WI38 (cell line): ENCODE results near the gene HDAC5.

ENCODE experiments used
- H3K4me3 ChIP-seq: 2 replicates; pipeline ENCODE4 v1.5.1; 2011; ENCODE audit warnings: low read depth, mild to moderate bottlenecking, control low read depth, low read length
- TF ChIP-seq, protein P1 (sequence below): IDR thresholded peaks from 2 replicates; pipeline ENCODE4 v1.5.1; 2012; ENCODE audit warnings: low read depth, mild to moderate bottlenecking, control low read depth, low read length

Gene HDAC5

DNA sequence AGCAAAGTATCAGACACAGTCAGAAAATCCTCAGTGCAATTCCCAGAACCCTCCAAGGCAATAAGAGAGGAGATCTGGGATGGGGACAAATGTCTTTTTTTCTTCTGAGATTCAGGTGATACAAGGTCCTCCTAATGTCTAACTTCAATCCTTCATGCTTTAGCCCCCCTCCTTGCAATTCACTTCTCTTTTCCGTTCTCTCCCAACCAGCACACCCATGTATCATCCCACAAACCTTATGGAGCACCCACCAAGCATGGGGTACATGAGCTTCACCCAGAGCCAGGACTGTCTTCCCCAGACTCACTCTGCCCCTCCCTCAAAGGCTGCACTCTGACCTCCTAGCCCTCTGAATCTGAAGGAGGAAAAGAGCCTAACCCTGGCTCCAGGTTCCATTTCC is 10.1 kb downstream of the HDAC5 start:
- H3K4me3 ChIP-seq = no peak overlapping the region
- TF ChIP-seq, protein P1, sequence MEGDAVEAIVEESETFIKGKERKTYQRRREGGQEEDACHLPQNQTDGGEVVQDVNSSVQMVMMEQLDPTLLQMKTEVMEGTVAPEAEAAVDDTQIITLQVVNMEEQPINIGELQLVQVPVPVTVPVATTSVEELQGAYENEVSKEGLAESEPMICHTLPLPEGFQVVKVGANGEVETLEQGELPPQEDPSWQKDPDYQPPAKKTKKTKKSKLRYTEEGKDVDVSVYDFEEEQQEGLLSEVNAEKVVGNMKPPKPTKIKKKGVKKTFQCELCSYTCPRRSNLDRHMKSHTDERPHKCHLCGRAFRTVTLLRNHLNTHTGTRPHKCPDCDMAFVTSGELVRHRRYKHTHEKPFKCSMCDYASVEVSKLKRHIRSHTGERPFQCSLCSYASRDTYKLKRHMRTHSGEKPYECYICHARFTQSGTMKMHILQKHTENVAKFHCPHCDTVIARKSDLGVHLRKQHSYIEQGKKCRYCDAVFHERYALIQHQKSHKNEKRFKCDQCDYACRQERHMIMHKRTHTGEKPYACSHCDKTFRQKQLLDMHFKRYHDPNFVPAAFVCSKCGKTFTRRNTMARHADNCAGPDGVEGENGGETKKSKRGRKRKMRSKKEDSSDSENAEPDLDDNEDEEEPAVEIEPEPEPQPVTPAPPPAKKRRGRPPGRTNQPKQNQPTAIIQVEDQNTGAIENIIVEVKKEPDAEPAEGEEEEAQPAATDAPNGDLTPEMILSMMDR = no peak

GRCh38 chr17:44112284-44113280 is 10.9 kb downstream of the HDAC5 start:
- TF ChIP-seq, protein P1 = no peak
- no peak overlapping the region for H3K4me3 ChIP-seq

DNA sequence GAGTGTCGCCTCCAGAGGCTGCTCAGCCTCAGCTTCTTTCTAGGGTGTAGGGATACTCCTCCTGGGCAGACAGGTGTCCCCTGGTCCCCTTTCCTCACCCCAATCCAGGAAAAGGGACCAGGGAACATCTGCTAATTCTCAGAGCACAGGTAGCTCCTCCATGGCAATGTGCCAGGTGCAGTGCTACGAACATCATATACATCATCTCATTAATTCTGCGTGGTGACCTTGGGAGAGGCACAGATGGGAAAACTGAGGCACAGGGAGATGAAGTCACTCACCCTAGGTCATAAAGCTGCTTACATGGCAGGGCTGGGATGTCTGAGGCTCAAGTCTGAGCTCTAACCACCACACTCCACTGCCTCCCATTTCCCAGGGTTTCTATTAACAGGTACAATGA is 11.7 kb downstream of the HDAC5 start:
- H3K4me3 ChIP-seq = no peak overlapping the region
- TF ChIP-seq, protein P1 = no peak

DNA sequence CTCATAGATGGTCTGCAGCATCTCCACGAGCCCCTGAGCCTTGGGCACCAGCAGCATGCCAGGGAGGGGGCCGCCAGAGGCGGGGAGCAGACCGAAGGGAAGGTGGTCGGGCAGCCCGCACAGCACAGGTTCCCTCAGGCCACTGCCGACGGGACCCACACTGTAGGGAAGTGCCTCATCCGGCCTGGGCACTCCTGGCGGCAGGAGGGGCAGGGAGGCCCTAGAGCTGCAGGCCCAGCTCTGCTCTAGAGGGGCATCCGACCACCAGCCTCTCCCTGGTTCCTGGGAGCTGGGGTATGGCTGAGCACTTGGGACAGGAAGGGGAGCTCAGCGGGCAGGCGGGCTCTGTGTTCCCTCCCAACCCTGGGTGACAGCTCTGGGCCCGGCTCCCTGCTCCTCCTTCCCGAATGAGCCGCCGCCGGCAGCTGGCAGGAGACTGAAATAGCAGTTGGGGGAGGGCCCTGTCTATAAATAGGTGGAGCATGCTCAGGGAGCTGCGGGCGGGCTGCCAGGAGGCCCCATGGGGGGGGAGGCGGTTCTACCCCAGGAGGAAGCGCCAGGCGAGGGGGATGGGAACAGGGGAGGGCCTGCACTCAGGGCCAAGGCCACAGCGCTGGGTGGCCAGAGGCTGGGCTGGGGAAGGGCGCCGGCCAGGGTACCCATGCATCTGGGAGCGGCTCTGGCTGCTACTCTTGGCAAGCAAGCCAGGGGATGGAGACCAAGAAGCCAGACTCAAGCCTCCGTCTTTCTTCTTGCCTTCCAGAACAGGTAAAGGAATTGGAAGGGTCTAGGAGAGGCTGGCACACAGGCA is 12.4 kb downstream of the HDAC5 start:
- TF ChIP-seq, protein P1 = no peak
- H3K4me3 ChIP-seq = peak overlapping the region; percentile 65

DNA sequence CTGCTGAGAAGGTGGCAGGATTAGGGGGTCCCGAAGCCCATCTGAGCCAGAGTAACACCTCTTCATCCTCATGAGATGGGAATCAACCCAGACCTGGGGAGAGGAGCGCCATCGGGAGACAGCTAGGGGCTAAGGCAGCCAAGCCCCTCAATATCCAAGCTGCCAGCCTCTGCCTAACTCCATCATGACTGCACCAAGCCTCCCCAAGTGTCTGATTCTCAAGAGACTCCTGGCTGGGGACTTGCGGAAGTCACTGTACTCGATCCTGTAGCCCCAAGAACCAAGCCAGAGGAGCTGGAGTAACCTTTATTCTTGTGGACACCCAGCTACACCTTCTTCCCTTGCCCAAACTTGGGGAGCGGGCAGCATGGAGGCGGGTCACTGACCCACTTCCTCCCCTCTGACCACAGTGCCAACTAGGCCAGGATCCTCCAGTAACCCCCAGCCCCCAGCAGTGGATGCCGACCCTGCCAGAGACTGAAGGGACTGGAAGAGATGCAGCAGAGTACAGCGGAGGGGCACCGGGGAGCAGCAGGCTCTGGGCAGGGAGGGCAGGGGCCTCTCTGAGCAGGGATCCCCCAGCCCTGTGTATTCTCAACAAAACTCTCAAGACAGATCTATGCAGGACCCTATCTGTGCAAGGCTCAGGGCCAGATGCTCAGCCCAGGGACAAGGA is 13.3 kb downstream of the HDAC5 start:
- TF ChIP-seq, protein P1 = no peak
- peak overlapping the region; percentile 65 for H3K4me3 ChIP-seq

GRCh38 chr17:44109312-44109630 is 14.2 kb downstream of the HDAC5 start:
- TF ChIP-seq, protein P1 = no peak
- H3K4me3 ChIP-seq = peak overlapping the region; percentile 65
